Neural cell (in vitro differentiated cells): ENCODE results near the gene BNIP2.

Experiments
- CTCF ChIP-seq: fragments of 450-650 bp; IDR thresholded peaks from 2 replicates; pipeline ENCODE4 v1.5.1; 2014; ENCODE audit warnings: antibody characterized with exemption, mild to moderate bottlenecking, moderate library complexity; ENCODE audit not compliant: poor library complexity, severe bottlenecking
- EP300 ChIP-seq: fragments of 450-650 bp; conservative IDR thresholded peaks from 2 replicates; pipeline ENCODE4 v1.6.1; 2014; ENCODE audit warnings: antibody characterized with exemption, mild to moderate bottlenecking, moderate library complexity; ENCODE audit not compliant: poor library complexity, severe bottlenecking
- EZH2 ChIP-seq: fragments of 200-600, 300-800 bp; shearing (Covaris generic), sonication (generic); IDR thresholded peaks from 2 replicates; pipeline ENCODE4 v1.6.1; 2014; ENCODE audit warnings: antibody characterized with exemption, low read length, borderline replicate concordance, mild to moderate bottlenecking; ENCODE audit not compliant: insufficient read depth, poor library complexity, severe bottlenecking
- POLR2AphosphoS5 ChIP-seq: IDR thresholded peaks from 2 replicates; pipeline ENCODE4 v1.6.1; 2012
- RAD21 ChIP-seq: fragments of 450-650 bp; conservative IDR thresholded peaks from 2 replicates; pipeline ENCODE4 v1.6.1; 2014; ENCODE audit warnings: antibody characterized with exemption, mild to moderate bottlenecking, moderate library complexity
- REST ChIP-seq: IDR thresholded peaks from 2 replicates; pipeline ENCODE4 v1.6.1; 2012; ENCODE audit warnings: borderline replicate concordance
- TAF1 ChIP-seq: IDR thresholded peaks from 2 replicates; pipeline ENCODE4 v1.6.1; 2012; ENCODE audit warnings: low read depth

- TF ChIP-seq CTCF (peak; percentile 26), REST (no peak), TAF1 (no peak), POLR2AphosphoS5 (no peak), RAD21 (no peak), EZH2 (no peak), EP300 (no peak)
These were observed 56.4 kb downstream of the BNIP2 start for GRCh38 chr15:59632714-59633113.
